D721Med (cell line): Measurements from ENCODE around the gene NKAIN2.

Source experiments
- DNase-seq: peaks from one replicate; pipeline ENCODE4 v3.0.0; 2011; ENCODE audit warnings: low spot score; ENCODE audit not compliant: insufficient read length
- FAIRE-seq: peaks from 2 replicates; lab custom pipeline; 2011; peaks lifted over from hg19 to GRCh38; lab: Jason Lieb, UNC
- CTCF ChIP-seq: IDR thresholded peaks from 2 replicates; pipeline ENCODE4 v1.5.1; 2012; ENCODE audit warnings: mild to moderate bottlenecking, control low read depth; ENCODE audit not compliant: insufficient read depth; ENCODE audit errors: missing control alignments

Gene NKAIN2

GRCh38 chr6:123997223-123997622 lies 193.6 kb downstream of the NKAIN2 start:
- no peak for TF ChIP-seq CTCF
- no peak for DNase-seq
- FAIRE-seq, result no peak

- FAIRE-seq, result no peak
- TF ChIP-seq CTCF, result no peak
- DNase-seq, result no peak
Observed at GRCh38 chr6:124002377-124003081, 198.9 kb downstream of the NKAIN2 start.

DNA sequence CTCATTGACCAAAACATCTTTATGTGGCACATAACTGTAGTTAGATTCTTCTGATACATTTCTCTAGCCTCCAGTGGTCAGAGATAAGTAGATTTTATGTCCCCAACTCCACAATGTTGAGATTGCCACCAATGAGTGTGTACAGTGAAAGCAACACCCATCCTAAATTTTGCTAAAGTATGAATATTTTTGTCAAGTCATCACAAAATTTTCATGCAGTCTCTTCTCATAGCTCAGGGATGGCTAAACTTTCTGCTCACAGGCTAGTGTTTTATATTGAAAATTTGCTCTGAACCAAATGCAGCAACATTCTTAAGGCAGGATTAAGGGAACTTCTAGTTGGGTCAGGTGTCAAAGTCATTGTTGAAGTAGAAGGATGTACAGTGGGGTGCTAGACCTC lies 203.6 kb downstream of the NKAIN2 start:
- no peak for FAIRE-seq
- TF ChIP-seq CTCF, result no peak

DNA sequence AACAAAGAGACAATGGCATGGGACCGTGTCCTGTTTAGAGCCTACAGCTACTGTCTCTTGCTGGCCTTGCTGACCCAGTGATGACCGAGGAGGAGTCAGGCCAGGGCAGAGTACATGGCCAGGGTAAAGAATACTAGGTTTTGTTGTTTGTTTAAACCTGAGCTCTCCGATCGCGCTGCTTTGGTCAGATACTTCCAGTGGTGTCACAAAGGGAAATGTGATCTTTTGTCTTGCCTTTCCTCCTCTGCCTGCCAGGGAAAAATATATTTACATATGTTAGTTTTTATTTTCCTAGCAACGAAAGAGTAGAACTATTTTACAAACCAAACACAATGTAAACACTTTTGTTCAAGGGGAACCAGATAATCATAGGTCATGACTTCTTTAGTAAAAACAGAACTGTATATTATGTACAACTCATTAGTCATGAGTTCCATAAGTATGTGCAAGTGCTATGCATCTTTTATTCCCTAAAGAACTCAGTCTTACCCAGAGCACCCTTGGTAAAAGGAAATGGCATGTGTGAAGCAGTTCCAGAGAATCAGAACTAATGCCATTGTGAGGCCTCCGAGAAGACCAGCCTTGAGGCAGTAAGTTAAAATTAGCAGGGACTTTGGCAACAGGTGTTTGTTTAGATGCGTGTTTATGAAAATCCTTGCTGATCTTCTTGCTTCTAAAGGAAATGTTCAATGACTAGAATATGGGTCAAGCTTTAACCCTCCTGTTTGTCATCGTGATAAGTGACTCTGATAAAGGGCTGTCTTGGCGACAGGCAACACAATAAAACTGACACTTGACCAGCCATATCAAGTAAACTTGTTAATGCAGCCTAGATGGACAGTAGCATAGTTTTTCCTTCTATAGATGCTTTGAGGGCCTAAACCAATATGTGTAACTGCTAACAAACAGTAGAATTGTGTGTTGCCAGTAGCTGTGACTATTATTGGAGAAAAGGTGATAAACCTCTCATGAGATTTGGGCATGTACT lies 204.6 kb downstream of the NKAIN2 start:
- DNase-seq, result no peak
- no peak for TF ChIP-seq CTCF
- FAIRE-seq, result no peak

More for the DNA sequence above, 203.6 kb downstream of the NKAIN2 start:
- DNase-seq, result no peak

GRCh38 chr6:124008988-124009765 lies 205.5 kb downstream of the NKAIN2 start:
- no peak for DNase-seq
- no peak for TF ChIP-seq CTCF
- no peak for FAIRE-seq

DNA sequence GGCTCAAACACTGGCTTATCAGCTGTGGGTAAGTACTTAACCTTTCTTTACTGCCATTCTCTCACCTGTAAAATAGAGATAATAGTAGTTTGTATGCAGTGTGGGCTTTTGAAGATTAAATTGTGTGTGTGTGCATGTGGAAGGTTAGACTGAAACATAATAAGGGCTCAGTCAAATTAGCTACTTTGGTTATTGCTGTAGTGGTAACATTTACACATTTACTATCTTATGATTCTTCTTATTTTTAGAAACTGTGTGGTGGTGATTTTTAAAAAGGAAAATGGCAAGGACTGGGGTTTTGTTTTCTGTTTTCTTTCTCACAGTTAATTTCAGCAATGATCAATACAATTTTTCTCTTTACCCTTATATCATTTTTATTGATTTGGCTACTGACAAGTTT lies 206.9 kb downstream of the NKAIN2 start:
- FAIRE-seq (no peak), DNase-seq (no peak)
- TF ChIP-seq CTCF, result no peak
